Stimulated activated CD4-positive, alpha-beta T cell treated with anti-CD3 and anti-CD28 coated beads, Interleukin-1b, Interleukin-23, amount 100 ng/mL, for 4 hours (primary cell): ENCODE data around the gene SH3RF3.

Experiments used
- DNase-seq, 2 donors: peaks; one replicate each; pipeline ENCODE4 v3.0.0-alpha.2; 2020; ENCODE audit warnings: low read depth in 2 of 2

The SH3RF3 gene

GRCh38 chr2:109375131-109375561, 246.1 kb downstream of the SH3RF3 start:
- no peak for DNase-seq

- DNase-seq, result no peak
Measured at GRCh38 chr2:109375656-109376055, 246.7 kb downstream of the SH3RF3 start.

GRCh38 chr2:109376115-109376514, 247.1 kb downstream of the SH3RF3 start:
- DNase-seq, result no peak

- no peak for DNase-seq
Measured at GRCh38 chr2:109376796-109377495, 247.9 kb downstream of the SH3RF3 start.

DNA sequence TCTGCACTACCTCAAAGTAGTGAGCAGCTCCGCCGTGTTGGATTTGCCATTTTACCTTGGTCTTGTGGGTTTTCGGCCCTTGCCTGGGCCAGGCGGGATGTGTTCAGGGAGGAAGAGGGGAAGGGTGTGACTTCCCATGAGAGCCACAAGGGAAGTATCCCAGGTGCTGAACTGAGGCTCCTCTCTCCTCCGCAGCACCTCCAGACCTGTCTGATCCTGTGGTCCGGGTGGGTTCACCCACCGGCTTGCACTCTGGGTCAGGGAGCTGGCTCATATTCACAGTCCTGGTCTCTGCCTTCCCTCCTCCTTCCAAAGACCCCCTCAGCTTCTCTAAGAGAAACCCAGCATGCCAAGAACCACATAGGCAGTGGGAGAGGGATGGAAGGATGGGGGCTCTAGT, 249.0 kb downstream of the SH3RF3 start:
- no peak for DNase-seq

GRCh38 chr2:109378682-109379081, 249.7 kb downstream of the SH3RF3 start:
- DNase-seq, result no peak

DNA sequence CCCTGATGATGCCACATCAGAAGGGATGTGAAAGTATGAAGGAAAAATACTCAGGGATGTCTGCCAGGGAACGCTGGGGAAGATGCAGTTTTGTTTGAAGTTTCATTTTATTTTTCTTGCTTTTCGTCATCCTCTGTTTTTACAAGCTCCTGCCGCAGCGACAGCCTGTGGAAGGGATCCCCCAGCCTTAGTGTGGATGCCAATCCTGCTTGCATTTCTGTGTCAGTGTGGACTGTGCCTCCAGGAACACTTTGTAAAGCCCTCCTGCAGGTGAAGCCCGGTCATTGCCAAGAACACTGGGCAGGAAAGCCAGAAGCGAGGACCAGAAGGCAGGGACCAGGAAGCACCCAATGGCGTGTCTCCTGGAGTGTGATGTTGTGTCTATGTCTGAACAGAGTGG, 250.5 kb downstream of the SH3RF3 start:
- DNase-seq, result no peak

GRCh38 chr2:109380502-109381326, 251.7 kb downstream of the SH3RF3 start:
- DNase-seq, result no peak

DNA sequence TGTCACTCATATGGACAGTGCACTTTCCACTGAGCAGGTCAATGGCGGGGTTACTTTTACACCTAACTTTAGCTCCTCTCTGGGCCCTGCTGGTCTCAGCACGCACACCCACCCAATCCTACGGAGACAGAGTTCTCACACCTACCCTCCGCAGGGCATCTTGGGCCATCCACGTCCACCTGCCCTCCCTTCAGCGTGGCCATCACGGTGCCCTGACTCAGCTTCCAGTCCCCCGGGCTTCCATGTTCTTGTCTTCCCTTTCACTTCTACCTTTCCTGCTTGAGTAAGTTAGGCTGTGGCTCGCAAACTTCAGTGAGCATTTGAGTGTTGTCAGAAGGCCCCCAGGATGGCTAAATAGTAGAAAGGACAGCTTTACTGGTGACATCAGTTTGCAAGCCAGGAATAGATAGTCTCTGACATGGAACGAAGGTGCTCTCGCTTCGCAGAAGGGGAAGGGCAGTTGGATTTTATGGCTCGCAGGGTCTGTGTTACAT, 252.4 kb downstream of the SH3RF3 start:
- DNase-seq, result no peak

DNA sequence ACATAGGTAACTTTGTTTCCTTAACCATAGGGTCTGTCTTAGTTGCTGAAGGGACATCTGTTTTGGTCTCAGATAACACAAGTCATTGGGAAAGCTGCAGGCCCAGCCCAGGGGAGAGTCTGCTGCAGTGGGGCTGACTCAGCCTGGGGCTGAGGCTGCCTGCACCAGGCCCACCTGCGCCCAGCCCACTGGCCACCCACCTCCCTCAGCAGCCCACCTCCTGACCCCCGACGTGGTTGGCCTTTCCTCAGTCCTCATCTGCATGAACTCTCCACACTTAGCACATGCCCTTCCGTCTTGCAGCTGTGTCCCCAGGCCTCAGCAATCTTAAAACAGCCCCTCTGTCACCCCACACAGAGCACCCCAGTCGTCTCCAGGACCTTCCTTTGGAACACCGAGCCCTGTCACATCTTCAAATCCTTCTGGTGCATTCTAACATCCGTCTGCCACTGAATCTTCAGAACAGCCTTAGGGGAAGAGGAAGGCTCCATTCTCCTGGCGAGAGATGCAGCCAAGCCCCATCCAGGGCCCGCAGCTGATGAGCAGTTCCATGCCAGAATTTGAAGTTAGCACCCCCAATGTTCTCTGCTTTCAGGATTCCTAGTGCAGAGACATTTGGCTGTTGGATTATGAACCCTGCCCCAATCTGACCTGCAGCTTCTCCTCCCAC, 253.4 kb downstream of the SH3RF3 start:
- DNase-seq, result no peak

DNA sequence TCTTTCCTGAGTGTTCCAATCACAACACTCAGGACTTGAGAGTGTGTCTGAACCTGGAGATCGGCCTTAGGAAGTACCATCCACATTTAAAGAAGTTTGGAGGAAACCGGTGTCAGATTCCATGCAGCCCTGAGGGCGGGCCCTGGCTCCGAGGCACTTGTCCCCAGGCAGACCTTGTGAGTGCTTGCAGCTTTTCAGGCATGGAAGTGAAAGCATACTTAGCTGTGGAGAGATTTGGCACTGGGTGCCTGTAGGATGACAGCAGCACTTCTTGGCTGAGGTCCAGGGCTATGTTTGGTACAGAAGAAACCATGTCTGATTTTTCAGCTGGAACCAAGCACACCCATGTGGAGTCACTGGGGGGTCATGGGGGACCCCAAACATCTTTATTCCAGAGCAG, 253.9 kb downstream of the SH3RF3 start:
- no peak for DNase-seq

DNA sequence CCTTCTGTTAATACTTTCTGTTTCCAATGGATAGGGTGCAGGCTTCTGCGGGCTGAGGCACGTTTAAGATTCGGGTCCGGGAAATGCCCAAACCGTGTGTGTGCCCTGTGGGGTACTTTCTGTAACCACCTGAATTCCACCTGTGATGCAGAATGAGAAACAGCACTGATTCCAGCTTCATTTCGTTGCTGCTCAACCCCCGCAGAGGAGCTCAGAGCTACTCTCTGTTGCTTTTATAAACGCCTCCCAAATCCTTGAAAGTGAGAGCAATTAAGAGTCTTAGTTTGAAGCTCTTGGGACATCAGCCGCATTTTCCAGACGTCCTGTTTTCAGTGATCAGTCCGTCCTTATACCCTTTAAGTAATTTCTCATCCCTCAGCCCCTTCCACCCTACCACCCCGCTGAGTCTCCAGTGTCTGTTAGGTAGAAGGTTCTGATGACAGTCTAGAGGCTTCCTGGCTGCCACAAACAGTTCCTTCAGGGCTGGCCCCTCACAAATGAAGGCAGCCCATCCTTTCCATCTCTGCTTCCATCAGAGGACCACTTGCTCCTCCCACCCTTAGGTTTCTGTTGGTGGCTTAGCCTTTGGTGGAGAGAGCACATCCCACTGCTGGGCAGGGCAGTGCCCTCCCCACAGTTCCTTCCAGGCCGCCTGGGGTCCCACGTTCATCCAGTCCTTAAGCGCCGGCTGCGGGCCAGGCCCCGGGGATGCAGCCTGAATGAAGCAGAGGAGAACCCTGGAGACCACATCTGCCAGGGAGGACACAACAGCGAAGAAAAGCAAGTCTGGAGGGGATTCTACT, 254.7 kb downstream of the SH3RF3 start:
- no peak for DNase-seq

DNA sequence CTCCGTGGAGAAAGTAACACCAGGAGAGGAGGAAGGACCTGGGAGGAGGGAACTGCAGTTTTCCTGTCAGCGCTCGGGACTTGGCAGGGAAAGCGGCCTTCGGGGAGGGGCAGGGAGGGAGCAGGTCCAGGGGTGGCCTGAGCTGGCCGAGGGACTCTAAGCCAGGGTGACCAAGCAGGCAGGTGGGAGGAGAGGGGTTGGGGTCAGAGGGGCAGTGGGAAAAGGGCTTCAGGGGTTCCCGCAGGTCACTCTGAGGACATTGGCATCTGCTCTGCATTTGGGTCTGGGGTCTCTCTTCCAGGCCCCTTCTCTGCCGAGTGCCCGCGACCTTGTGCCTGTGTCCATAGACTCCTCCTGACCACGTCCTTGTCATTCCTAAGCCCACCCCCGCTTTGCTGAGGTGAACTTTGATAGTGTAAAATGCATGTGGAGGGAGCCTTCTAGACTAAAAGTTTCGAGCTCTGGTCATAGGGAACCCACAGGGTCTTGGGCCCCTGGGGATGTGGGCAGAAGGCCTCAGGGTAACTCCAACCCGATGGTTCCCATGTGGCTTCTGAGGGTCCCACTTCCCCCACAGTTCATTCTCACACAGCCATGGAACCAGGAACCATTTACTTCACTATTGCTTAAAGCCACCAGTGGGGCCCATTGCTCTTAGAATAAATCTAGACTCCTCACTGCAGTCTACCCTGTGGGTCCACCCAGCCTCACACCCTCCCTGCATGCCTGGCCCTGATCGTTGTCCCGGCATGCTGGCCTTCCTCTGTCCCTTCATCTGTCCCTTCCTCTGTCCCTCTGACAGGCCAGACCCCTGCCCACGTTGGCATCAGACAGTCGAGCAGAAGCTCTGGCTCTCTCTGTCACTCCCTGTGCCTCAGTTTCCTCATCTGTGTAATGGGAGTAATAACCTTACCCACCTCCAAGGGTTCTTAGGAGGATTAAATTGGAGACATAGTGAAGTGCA, 255.6 kb downstream of the SH3RF3 start:
- DNase-seq, result no peak

DNA sequence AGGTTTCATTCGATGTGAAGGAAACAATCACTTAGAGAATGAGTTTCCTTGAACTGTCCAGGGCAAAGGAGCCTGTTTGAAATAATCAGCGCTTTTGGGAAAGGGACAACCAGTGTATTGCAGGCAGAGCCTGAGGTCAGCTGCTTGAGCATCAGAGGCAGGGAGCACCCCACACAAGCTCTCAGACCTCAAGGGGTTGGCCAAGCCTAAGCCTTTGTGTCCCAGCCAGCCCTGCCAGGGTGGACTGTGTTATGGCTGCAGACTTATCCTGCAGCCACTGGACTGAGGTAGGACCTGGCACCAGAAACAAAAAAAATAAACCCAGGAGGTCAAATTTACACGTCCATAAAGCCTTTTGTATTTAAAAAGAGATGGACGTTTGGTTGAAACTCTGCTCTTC, 256.5 kb downstream of the SH3RF3 start:
- no peak for DNase-seq

- no peak for DNase-seq
Measured at GRCh38 chr2:109386004-109386695, 257.1 kb downstream of the SH3RF3 start.

DNA sequence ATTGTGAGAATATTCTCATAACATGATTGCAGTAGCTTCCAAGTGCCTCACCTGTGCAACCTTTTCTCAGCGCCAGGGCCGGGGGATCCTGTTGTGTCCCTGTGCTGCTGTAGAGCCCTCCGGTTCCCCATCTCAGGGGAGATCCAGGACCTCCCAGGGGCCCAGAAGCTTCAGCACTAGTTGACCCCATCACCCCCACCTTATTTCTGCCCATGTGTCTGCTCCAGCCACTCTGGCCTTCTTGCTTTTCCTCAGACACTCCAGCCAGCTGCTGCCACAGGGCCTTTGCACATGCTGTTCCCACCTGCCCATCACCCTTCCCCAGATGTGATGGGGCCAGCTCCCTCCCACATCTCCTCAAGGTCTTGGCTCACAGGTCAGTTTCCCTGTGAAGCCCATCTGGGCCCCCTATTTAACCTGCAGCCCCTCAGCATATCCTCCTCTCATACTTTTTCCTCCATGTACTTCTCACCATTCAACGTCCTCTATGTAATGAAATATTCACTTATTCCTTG, 258.3 kb downstream of the SH3RF3 start:
- DNase-seq, result no peak

- DNase-seq, result no peak
Measured at GRCh38 chr2:109387778-109388469, 258.9 kb downstream of the SH3RF3 start.

DNA sequence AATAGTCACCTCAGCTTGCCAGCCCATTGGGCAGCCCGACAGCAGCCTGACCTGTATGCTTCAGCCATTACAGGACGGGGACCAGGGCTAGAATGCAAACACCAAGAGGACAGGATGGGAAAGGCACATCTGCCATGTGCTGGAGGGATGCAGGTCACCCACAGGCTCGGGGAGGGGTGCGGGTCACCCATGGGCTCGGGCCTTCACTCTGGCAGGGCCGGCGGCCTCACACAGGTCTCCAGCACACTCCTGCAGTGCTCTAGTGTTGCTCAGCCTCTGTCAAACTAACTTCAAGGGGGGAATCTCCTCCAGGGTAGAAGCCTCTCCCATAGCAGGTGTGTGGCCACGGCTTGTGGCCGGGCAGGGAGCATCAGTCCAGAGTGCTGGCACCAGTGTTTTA, 262.2 kb downstream of the SH3RF3 start:
- no peak for DNase-seq

DNA sequence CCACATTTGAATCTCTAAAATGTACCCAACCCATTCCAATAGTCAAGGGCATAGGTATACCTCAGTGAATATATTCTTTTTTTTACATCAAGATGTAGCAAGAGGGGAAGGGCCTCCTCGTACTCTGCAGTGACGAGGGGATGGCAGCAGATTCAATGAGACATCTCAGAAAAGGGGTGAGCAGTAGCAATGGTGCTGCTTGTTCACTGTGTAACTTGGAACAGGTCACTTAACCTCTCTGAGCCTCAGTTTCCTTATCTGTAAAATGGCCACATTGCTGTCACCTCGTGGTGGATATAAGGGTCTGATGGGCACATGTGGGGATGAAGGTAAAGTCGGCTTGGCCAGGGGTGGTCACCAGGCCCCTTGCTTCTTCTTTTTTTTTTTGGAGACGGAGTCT, 263.1 kb downstream of the SH3RF3 start:
- no peak for DNase-seq
